GM23338 (cell line): ENCODE results near the gene CTTNBP2. TPM values are rescaled to one million over a fixed set of nuclear protein-coding genes. Genes with fewer than 3 reads are reported as not detected.

Experiments
- ATAC-seq: fragments of 200-7000 bp; cut with Tn5 transposase; 3 replicates; pipeline ENCODE4 v1.9.1; 2020
- DNase-seq: peaks from one replicate; pipeline ENCODE4 v3.0.0-alpha.2; 2015; ENCODE audit warnings: low spot score
- H2AFZ ChIP-seq: fragments of 200-600 bp; sonication (generic); 2 replicates; pipeline ENCODE4 v1.8.0; 2016; ENCODE audit warnings: antibody characterized with exemption, mild to moderate bottlenecking, moderate library complexity
- H3F3A ChIP-seq: fragments of 200-600 bp; sonication (generic); replicated peaks from 2 replicates; pipeline ENCODE4 v1.8.0; 2017; ENCODE audit warnings: antibody characterized with exemption, mixed run types, low read depth
- H3K27ac ChIP-seq: fragments of 200-600 bp; sonication (generic); 2 replicates; pipeline ENCODE4 v1.6.1; 2016; ENCODE audit warnings: low read depth
- H3K27me3 ChIP-seq: fragments of 200-600 bp; sonication (generic); 2 replicates; pipeline ENCODE4 v1.8.0; 2016; ENCODE audit warnings: mild to moderate bottlenecking, mixed run types, moderate library complexity; ENCODE audit not compliant: insufficient read depth
- H3K36me3 ChIP-seq: fragments of 200-600 bp; sonication (generic); 2 replicates; pipeline ENCODE4 v1.8.0; 2016; ENCODE audit warnings: mild to moderate bottlenecking; ENCODE audit not compliant: insufficient read depth
- H3K4me1 ChIP-seq: fragments of 200-600 bp; sonication (generic); 2 replicates; pipeline ENCODE4 v1.8.0; 2016; ENCODE audit warnings: mild to moderate bottlenecking, moderate library complexity; ENCODE audit not compliant: insufficient read depth
- H3K4me2 ChIP-seq: fragments of 200-600 bp; sonication (generic); 2 replicates; pipeline ENCODE4 v1.7.1; 2017; ENCODE audit warnings: mixed run types
- H3K4me3 ChIP-seq: fragments of 200-600 bp; sonication (generic); 2 replicates; pipeline ENCODE4 v1.6.1; 2016; ENCODE audit warnings: mixed run types
- H3K79me2 ChIP-seq: fragments of 200-600 bp; sonication (generic); replicated peaks from 2 replicates; pipeline ENCODE4 v1.8.0; 2017; ENCODE audit warnings: mild to moderate bottlenecking; ENCODE audit not compliant: insufficient read depth
- H3K9me2 ChIP-seq: fragments of 200-600 bp; sonication (generic); 2 replicates; pipeline ENCODE4 v1.8.0; 2017; ENCODE audit not compliant: insufficient read depth
- H4K20me1 ChIP-seq: fragments of 200-600 bp; sonication (generic); replicated peaks from 2 replicates; pipeline ENCODE4 v1.8.0; 2017; ENCODE audit warnings: mild to moderate bottlenecking; ENCODE audit not compliant: insufficient read depth
- H3K27ac Mint-ChIP-seq: 2 replicates; pipeline ENCODE4 v1.8.0; 2020; ENCODE audit warnings: inconsistent platforms, mild to moderate bottlenecking, moderate library complexity, mixed read lengths
- H3K27me3 Mint-ChIP-seq: 3 replicates; pipeline ENCODE4 v1.8.0; 2022; ENCODE audit warnings: low read depth, mild to moderate bottlenecking, moderate library complexity, mixed read lengths, inconsistent platforms; ENCODE audit not compliant: insufficient read depth, poor library complexity
- H3K36me3 Mint-ChIP-seq: 3 replicates; pipeline ENCODE4 v1.8.0; 2021; ENCODE audit warnings: low read depth, mild to moderate bottlenecking, inconsistent platforms, moderate library complexity, mixed read lengths
- H3K4me1 Mint-ChIP-seq: 3 replicates; pipeline ENCODE4 v1.8.0; 2020; ENCODE audit warnings: mild to moderate bottlenecking, inconsistent platforms, mixed read lengths
- H3K4me3 Mint-ChIP-seq: 3 replicates; pipeline ENCODE4 v1.8.0; 2021; ENCODE audit warnings: moderate library complexity, mild to moderate bottlenecking, inconsistent platforms, mixed read lengths
- H3K9me3 Mint-ChIP-seq: 3 replicates; pipeline ENCODE4 v1.8.0; 2020; ENCODE audit warnings: moderate library complexity, mild to moderate bottlenecking, inconsistent platforms, mixed read lengths
- CREB1 ChIP-seq: fragments of 250-450 bp; sonication (Bioruptor Pico); IDR thresholded peaks from 2 replicates; pipeline ENCODE4 v1.5.0; 2020; ENCODE audit warnings: low read depth, mild to moderate bottlenecking, moderate library complexity
- CTCF ChIP-seq, 2 experiments: fragments of 200-600 bp in 1 of 2; sonication (generic) in 1 of 2; conservative IDR thresholded peaks; 2 replicates each; pipeline versions ENCODE4 v1.5.1 to v1.6.1; 2016 to 2017; ENCODE audit warnings: antibody characterized with exemption in 2 of 2, low read depth in 2 of 2, mild to moderate bottlenecking in 2 of 2, moderate library complexity in 1 of 2
- ETS1 ChIP-seq: IDR thresholded peaks from 2 replicates; pipeline ENCODE4 v1.6.1; 2016; ENCODE audit warnings: antibody characterized with exemption
- EZH2 ChIP-seq: fragments of 200-600 bp; sonication (generic); IDR thresholded peaks from one replicate; pipeline ENCODE4 v1.8.0; 2017; ENCODE audit warnings: antibody characterized with exemption, mild to moderate bottlenecking, low read depth; ENCODE audit not compliant: unreplicated experiment
- EZH2phosphoT487 ChIP-seq: fragments of 200-600 bp; sonication (generic); IDR thresholded peaks from one replicate; pipeline ENCODE4 v1.8.1; 2018; ENCODE audit warnings: antibody characterized with exemption; ENCODE audit not compliant: unreplicated experiment
- JUNB ChIP-seq: IDR thresholded peaks from one replicate; pipeline ENCODE4 v1.6.1; 2016; ENCODE audit warnings: antibody characterized with exemption; ENCODE audit not compliant: unreplicated experiment
- NANOG ChIP-seq: IDR thresholded peaks from 2 replicates; pipeline ENCODE4 v1.6.1; 2016; ENCODE audit warnings: antibody characterized with exemption, borderline replicate concordance
- POLR2AphosphoS5 ChIP-seq: IDR thresholded peaks from 2 replicates; pipeline ENCODE4 v1.6.1; 2016; ENCODE audit warnings: antibody characterized with exemption, low read depth
- REST ChIP-seq: IDR thresholded peaks from one replicate; pipeline ENCODE4 v1.6.1; 2018; ENCODE audit warnings: antibody characterized with exemption; ENCODE audit not compliant: unreplicated experiment
- STAT1 ChIP-seq: IDR thresholded peaks from one replicate; pipeline ENCODE4 v1.6.1; 2016; ENCODE audit warnings: antibody characterized with exemption; ENCODE audit not compliant: unreplicated experiment
- ZNF114 ChIP-seq: fragments of 250-450 bp; sonication (Bioruptor Pico); IDR thresholded peaks from 2 replicates; pipeline ENCODE4 v1.5.0; 2020; ENCODE audit warnings: mild to moderate bottlenecking, moderate library complexity
- ZNF331 ChIP-seq: fragments of 250-450 bp; sonication (Bioruptor Pico); IDR thresholded peaks from 2 replicates; pipeline ENCODE4 v1.5.0; 2020; ENCODE audit warnings: low read depth, mild to moderate bottlenecking, moderate library complexity
- ZNF462 ChIP-seq: fragments of 250-450 bp; sonication (Bioruptor Pico); IDR thresholded peaks from 2 replicates; pipeline ENCODE4 v1.5.0; 2020; ENCODE audit warnings: mild to moderate bottlenecking, moderate library complexity
- polyA plus RNA-seq: library from polyadenylated mRNA; unstranded; fragments of >200 nt; fragmentation: Nextera tagmentation; extraction: Ambion mirVana; gene quantifications from 2 replicates; pipeline ENCODE4 v1.2.1, GENCODE V29; 2016
- total RNA-seq: library from RNA; depleted of rRNA; stranded (reverse); fragments of >200 nt; shearing (Covaris generic); gene quantifications from 2 replicates; pipeline ENCODE4 v1.2.3, GENCODE V29; 2014

CTTNBP2 gene
- total and polyA plus RNA-seq, 2 experiments from 2014 or later = 26.8 to 30.7 TPM

- no peak overlapping the region for H3K4me2 ChIP-seq
- Mint-ChIP-seq H3K4me1 (peaks cover 23% of the 10 kb centered on the region), H3K27ac (peak overlapping the region; percentile 50; the same call in 1 of the 2 replicates)
Observed at GRCh38 chr7:117793976-117794375, 79.3 kb downstream of the CTTNBP2 start.

More at GRCh38 chr7:117793976-117794375, 79.3 kb downstream of the CTTNBP2 start:
- TF ChIP-seq REST (no peak), NANOG (no peak), EZH2phosphoT487 (no peak), ZNF114 (CRISPR knock-in tag) (no peak), ZNF331 (CRISPR knock-in tag) (no peak), EZH2 (no peak), STAT1 (no peak), POLR2AphosphoS5 (no peak), CTCF (conservative IDR thresholded peaks at IDR 0.05; ENCODE audit: low read depth in 2 of 2) (no peak), CREB1 (no peak), ZNF462 (CRISPR knock-in tag) (no peak), JUNB (no peak), ETS1 (no peak)
- no peak for ATAC-seq
- DNase-seq = no peak
- H3K79me2 ChIP-seq = peaks cover 8% of the 10 kb centered on the region
- Mint-ChIP-seq H3K27me3 (no peaks in the 10 kb centered on the region), H3K9me3 (no peaks in the 10 kb centered on the region), H3K4me3 (no peak overlapping the region), H3K36me3 (peaks cover 20% of the 10 kb centered on the region)
- no peaks in the 10 kb centered on the region for H3K9me2 ChIP-seq
- H3K4me3 ChIP-seq = no peak overlapping the region
- H3K36me3 ChIP-seq = no peaks in the 10 kb centered on the region
- no peaks in the 10 kb centered on the region for H4K20me1 ChIP-seq
- no peaks in the 10 kb centered on the region for H3F3A ChIP-seq
- H3K27ac ChIP-seq = no peak overlapping the region
- no peak overlapping the region for H2AFZ ChIP-seq
- no peaks in the 10 kb centered on the region; the same call in 1 of the 2 replicates for H3K4me1 ChIP-seq
- no peaks in the 10 kb centered on the region for H3K27me3 ChIP-seq
